H1 (cell line): ENCODE measurements around the gene HS1BP3. TPM values are rescaled to one million over a fixed set of nuclear protein-coding genes. Genes with fewer than 3 reads are reported as not detected.

Source experiments
- CTCF ChIA-PET: fragments of 300-600 bp; sonication (Branson Sonifier 250); formaldehyde crosslinking; loops from one replicate; lab custom pipeline; 2021; ENCODE audit not compliant: partially characterized antibody; lab: Charles Lee
- POLR2A ChIA-PET: fragments of 300-600 bp; sonication (Branson Sonifier 250); formaldehyde crosslinking; loops from one replicate; lab custom pipeline; 2021; ENCODE audit warnings: inconsistent platforms; ENCODE audit not compliant: partially characterized antibody; lab: Charles Lee
- DNase-seq, 2 experiments: peaks; one replicate each; pipeline versions ENCODE4 v3.0.0 to v3.0.0-alpha.2; 2010 to 2022; ENCODE audit warnings: low spot score in 2 of 2, low read depth in 1 of 2, mixed read lengths in 1 of 2
- FAIRE-seq: peaks from 2 replicates; lab custom pipeline; 2011; peaks lifted over from hg19 to GRCh38; lab: Jason Lieb, UNC
- H2AFZ ChIP-seq: 2 replicates; pipeline ENCODE4 v1.8.1; 2012; ENCODE audit warnings: low read length, inconsistent platforms
- H2AK5ac ChIP-seq: 2 replicates; pipeline ENCODE4 v1.6.1; 2013; ENCODE audit warnings: low read depth, low read length
- H2BK120ac ChIP-seq: replicated peaks from 2 replicates; pipeline ENCODE3; 2013; ENCODE audit warnings: low read depth, low read length, inconsistent platforms
- H2BK12ac ChIP-seq: 2 replicates; pipeline ENCODE4 v1.6.1; 2013; ENCODE audit warnings: low read depth, low read length
- H2BK15ac ChIP-seq: 2 replicates; pipeline ENCODE4 v1.6.1; 2013; ENCODE audit warnings: low read length
- H2BK20ac ChIP-seq: 2 replicates; pipeline ENCODE4 v1.6.1; 2013; ENCODE audit warnings: low read length
- H2BK5ac ChIP-seq: 2 replicates; pipeline ENCODE4 v1.6.1; 2013; ENCODE audit warnings: low read depth, low read length
- H3K14ac ChIP-seq: 2 replicates; pipeline ENCODE4 v1.6.1; 2013; ENCODE audit warnings: inconsistent platforms; ENCODE audit not compliant: insufficient read length
- H3K18ac ChIP-seq: 2 replicates; pipeline ENCODE4 v1.6.1; 2013; ENCODE audit warnings: low read length; ENCODE audit errors: extremely low read depth
- H3K23ac ChIP-seq: 2 replicates; pipeline ENCODE4 v1.6.1; 2013; ENCODE audit warnings: inconsistent platforms; ENCODE audit not compliant: insufficient read length
- H3K23me2 ChIP-seq: 2 replicates; pipeline ENCODE4 v1.6.1; 2013; ENCODE audit warnings: low read depth, low read length
- H3K27ac ChIP-seq: 2 replicates; pipeline ENCODE4 v1.6.1; 2011; ENCODE audit warnings: low read depth, low read length, inconsistent platforms
- H3K27me3 ChIP-seq, 4 experiments: replicated peaks in 1 of 4; 1 replicate in 1 of 4; 2 replicates in 3 of 4; pipeline versions ENCODE4 v1.6.1 to v1.8.1; 2011 to 2013; ENCODE audit warnings: low read length in 3 of 4, mild to moderate bottlenecking in 3 of 4, inconsistent platforms in 2 of 4, mixed read lengths in 2 of 4, moderate library complexity in 1 of 4; ENCODE audit not compliant: control insufficient read depth in 3 of 4, insufficient read depth in 3 of 4; ENCODE audit errors: extremely low read depth in 1 of 4
- H3K36me3 ChIP-seq, 4 experiments: 2 replicates each; pipeline versions ENCODE4 v1.6.1 to v1.8.1; 2011 to 2013; ENCODE audit warnings: mild to moderate bottlenecking in 4 of 4, low read length in 3 of 4, moderate library complexity in 2 of 4, control low read depth in 1 of 4, inconsistent platforms in 1 of 4; ENCODE audit not compliant: insufficient read depth in 4 of 4, control insufficient read depth in 2 of 4
- H3K4ac ChIP-seq: replicated peaks from 2 replicates; pipeline ENCODE3; 2013; ENCODE audit warnings: low read length, low read depth, mixed read lengths, inconsistent platforms; ENCODE audit not compliant: insufficient read length
- H3K4me1 ChIP-seq, 4 experiments: replicated peaks in 1 of 4; 1 replicate in 1 of 4; 2 replicates in 3 of 4; pipeline versions ENCODE4 v1.6.1 to v1.8.1; 2011 to 2013; ENCODE audit warnings: low read length in 3 of 4, inconsistent platforms in 2 of 4, mixed read lengths in 1 of 4; ENCODE audit not compliant: insufficient read depth in 4 of 4, control insufficient read depth in 3 of 4
- H3K4me2 ChIP-seq, 2 experiments: 2 replicates each; pipeline versions ENCODE4 v1.6.1 to v1.8.1; 2011 to 2013; ENCODE audit warnings: low read depth in 2 of 2, low read length in 2 of 2, control low read depth in 1 of 2, inconsistent platforms in 1 of 2, mild to moderate bottlenecking in 1 of 2; ENCODE audit not compliant: insufficient read depth in 1 of 2
- H3K4me3 ChIP-seq, 4 experiments: fragments of 200-600, 300-600 bp in 1 of 4; sonication (generic), shearing (Covaris generic), sonication (Bioruptor Twin) in 1 of 4; 2 replicates each; pipeline versions ENCODE4 v1.5.1 to v1.8.1; 2011 to 2016; ENCODE audit warnings: low read length in 4 of 4, low read depth in 3 of 4, control low read depth in 2 of 4, inconsistent platforms in 2 of 4, mild to moderate bottlenecking in 2 of 4, mixed read lengths in 1 of 4, moderate library complexity in 1 of 4; ENCODE audit not compliant: insufficient read depth in 2 of 4; ENCODE audit errors: extremely low read depth in 1 of 4
- H3K56ac ChIP-seq: replicated peaks from 2 replicates; pipeline ENCODE3; 2013; ENCODE audit warnings: low read depth, mild to moderate bottlenecking, mixed read lengths, low read length, inconsistent platforms; ENCODE audit not compliant: insufficient read length
- H3K79me1 ChIP-seq: 2 replicates; pipeline ENCODE4 v1.6.1; 2013; ENCODE audit warnings: low read depth, low read length, control low read depth
- H3K79me2 ChIP-seq, 2 experiments: 2 replicates each; pipeline versions ENCODE4 v1.6.1 to v1.8.1; 2012 to 2013; ENCODE audit warnings: low read length in 2 of 2, mild to moderate bottlenecking in 2 of 2, inconsistent platforms in 1 of 2; ENCODE audit not compliant: insufficient read depth in 2 of 2, control insufficient read depth in 1 of 2
- H3K9ac ChIP-seq, 4 experiments: replicated peaks in 1 of 4; 1 replicate in 1 of 4; 2 replicates in 3 of 4; pipeline versions ENCODE4 v1.6.1 to v1.8.1; 2011 to 2013; ENCODE audit warnings: low read depth in 3 of 4, low read length in 3 of 4, control low read depth in 2 of 4, mild to moderate bottlenecking in 2 of 4, moderate library complexity in 2 of 4, inconsistent platforms in 1 of 4; ENCODE audit errors: extremely low read depth in 1 of 4
- H3K9me3 ChIP-seq, 2 experiments: 2 replicates each; pipeline versions ENCODE4 v1.6.1 to v1.8.1; 2012 to 2013; ENCODE audit warnings: mild to moderate bottlenecking in 2 of 2, moderate library complexity in 2 of 2, control low read depth in 1 of 2, inconsistent platforms in 1 of 2, low read depth in 1 of 2, low read length in 1 of 2, mixed read lengths in 1 of 2; ENCODE audit not compliant: insufficient read depth in 2 of 2
- H4K20me1 ChIP-seq, 2 experiments: replicated peaks in 1 of 2; 2 replicates each; pipeline versions ENCODE3 to v1.8.1; 2011 to 2013; ENCODE audit warnings: inconsistent platforms in 2 of 2, low read length in 2 of 2, mild to moderate bottlenecking in 1 of 2; ENCODE audit not compliant: insufficient read depth in 2 of 2, control insufficient read depth in 1 of 2
- H4K5ac ChIP-seq: 2 replicates; pipeline ENCODE4 v1.6.1; 2013; ENCODE audit warnings: low read length, low read depth, mixed read lengths, inconsistent platforms; ENCODE audit not compliant: insufficient read length
- H4K8ac ChIP-seq: 2 replicates; pipeline ENCODE4 v1.8.0; 2013; ENCODE audit warnings: mild to moderate bottlenecking, moderate library complexity, low read length, inconsistent platforms; ENCODE audit not compliant: insufficient read depth; ENCODE audit errors: extremely low read depth
- H4K91ac ChIP-seq: replicated peaks from 2 replicates; pipeline ENCODE3; 2013; ENCODE audit warnings: low read length, mixed read lengths, inconsistent platforms; ENCODE audit not compliant: insufficient read length
- CEBPB ChIP-seq: IDR thresholded peaks from 2 replicates; pipeline ENCODE4 v1.6.1; 2012; ENCODE audit warnings: low read depth, low read length
- CTCF ChIP-seq, 3 experiments: IDR thresholded peaks; 1 replicate in 2 of 3; 2 replicates in 1 of 3; pipeline versions ENCODE4 v1.5.1 to v1.6.1; 2011; ENCODE audit warnings: low read length in 3 of 3, mild to moderate bottlenecking in 3 of 3, inconsistent platforms in 2 of 3, low read depth in 1 of 3, moderate library complexity in 1 of 3; ENCODE audit not compliant: insufficient read depth in 1 of 3; ENCODE audit errors: control extremely low read depth in 1 of 3
- E2F6 ChIP-seq: IDR thresholded peaks from 2 replicates; pipeline ENCODE4 v1.6.1; 2012; ENCODE audit warnings: inconsistent platforms
- EP300 ChIP-seq, 2 experiments: IDR thresholded peaks; 1 replicate in 1 of 2; 2 replicates in 1 of 2; pipeline ENCODE4 v1.6.1; 2011 to 2012; ENCODE audit warnings: low read depth in 2 of 2, low read length in 2 of 2, mild to moderate bottlenecking in 2 of 2, borderline replicate concordance in 1 of 2, inconsistent platforms in 1 of 2, moderate library complexity in 1 of 2
- GTF2F1 ChIP-seq: IDR thresholded peaks from 2 replicates; pipeline ENCODE4 v1.6.1; 2012; ENCODE audit warnings: low read depth, low read length, improper control_type of control experiment, borderline replicate concordance
- SRF ChIP-seq: IDR thresholded peaks from 2 replicates; pipeline ENCODE4 v1.6.1; 2011; ENCODE audit warnings: mild to moderate bottlenecking, low read depth, low read length, moderate library complexity
- SUZ12 ChIP-seq: fragments of 200-600 bp; sonication (generic); IDR thresholded peaks from 2 replicates; pipeline ENCODE4 v1.6.1; 2012; ENCODE audit warnings: mild to moderate bottlenecking, inconsistent platforms, low read length, moderate library complexity, mixed read lengths
- WGBS, 2 experiments: shearing (Covaris generic) in 1 of 2; methylation state at CpG; one replicate each; pipeline versions ENCODE4 v1.1.6 to v1.1.7; 2013 to 2015; ENCODE audit warnings: low lambda C conversion rate in 2 of 2, mixed read lengths in 2 of 2, inconsistent platforms in 1 of 2, low coverage in 1 of 2, missing lambda C conversion rate in 1 of 2; ENCODE audit not compliant: insufficient replicate concordance in 2 of 2, insufficient coverage in 1 of 2, insufficient read length in 1 of 2; ENCODE audit errors: extremely low coverage in 1 of 2, missing lambda C conversion rate in 1 of 2; 5-methylcytosine and 5-hydroxymethylcytosine counted together
- polyA plus RNA-seq, 7 experiments: library from polyadenylated mRNA; depleted of rRNA in 3 of 7; stranded (reverse) in 5 of 7; unstranded in 2 of 7; fragments of >200 nt in 5 of 7; fragments of 200-250 nt in 2 of 7; gene quantifications; 1 replicate in 5 of 7; 2 replicates in 1 of 7; 4 replicates in 1 of 7; pipeline versions ENCODE4 v1.2.1 to v1.2.3, GENCODE V29; 2011 to 2013; ENCODE audit warnings: missing spikeins in 2 of 7, mixed read lengths in 2 of 7
- total RNA-seq: library from RNA; stranded (reverse); fragmentation: NEBNext Ultra II Directional; extraction: Animal tissue kit (Norgen Biotek cat#: 25700); gene quantifications from 2 replicates; pipeline ENCODE4 v1.2.1, GENCODE V29; 2021

HS1BP3 gene
- total and polyA plus RNA-seq, 2 of the 8 experiments (the other 6 are each of a cell fraction or from before 2014, with no cell fraction given) = 11.1 to 11.3 TPM

- H3K79me2 ChIP-seq = no peaks in the 10 kb centered on the region
- no peak overlapping the region for H3K27ac ChIP-seq
- H3K9me3 ChIP-seq = no peaks in the 10 kb centered on the region
- no peak overlapping the region for H4K8ac ChIP-seq
- ChIA-PET POLR2A (interaction anchor here (1.2 to 2.2 kb wide), 3 partner anchors 8 to 15 kb away, joined by 3 to 8 read pairs (median 8); partner anchors contain the start of gene HS1BP3), CTCF (interaction anchor here (1.0 to 8.9 kb wide), 12 partner anchors 9 to 361 kb away, joined by 3 to 266 read pairs (median 4); partner anchors contain the start of gene HS1BP3)
- 0 out of 2 replicates have a peak overlapping the region, but pooled peaks have one; percentile 2 for H2AFZ ChIP-seq
- no peak overlapping the region for H2BK15ac ChIP-seq
- H3K14ac ChIP-seq = no peak overlapping the region
- H3K4ac ChIP-seq = no peak overlapping the region
- no peak for FAIRE-seq
- H4K20me1 ChIP-seq = peaks cover 2 to 16% of the 10 kb centered on the region in 2 experiments
- H2BK12ac ChIP-seq = peak overlapping the region; percentile 68; the same call in 1 of the 2 replicates
- H3K4me3 ChIP-seq = peak overlapping the region; percentile 40 to 76 (median 58)
- DNase-seq = peak in 1 of 2 experiments; percentile 70
- no peak overlapping the region for H4K91ac ChIP-seq
- H4K5ac ChIP-seq = no peak overlapping the region
- no peak overlapping the region for H2BK20ac ChIP-seq
- H3K27me3 ChIP-seq = peaks cover 74 to 87% (median 85%) of the 10 kb centered on the region in 4 experiments
- H3K36me3 ChIP-seq = peaks cover 0 to under 1% (median 0%) of the 10 kb centered on the region in 4 experiments; a peak in 1 of 8 replicates
- no peak overlapping the region for H2BK5ac ChIP-seq
- no peak overlapping the region for H2BK120ac ChIP-seq
- peaks cover 0 to 25% (median 9%) of the 10 kb centered on the region in 4 experiments; a peak in 6 of 7 replicates for H3K4me1 ChIP-seq
- peak overlapping the region; percentile 88 to 92 for H3K4me2 ChIP-seq
- H3K23me2 ChIP-seq = peaks cover 17% of the 10 kb centered on the region; the same call in 1 of the 2 replicates
- H3K9ac ChIP-seq = no peak overlapping the region
- no peaks in the 10 kb centered on the region for H3K79me1 ChIP-seq
- no peak overlapping the region for H3K56ac ChIP-seq
- no peak overlapping the region for H3K18ac ChIP-seq
- no peak overlapping the region for H3K23ac ChIP-seq
- no peak overlapping the region for H2AK5ac ChIP-seq
- 5% methylated on average over 45 of the region's 49 CpGs; no CpG with 5 or more reads in 1 of the 2 experiments for WGBS, 2 experiments
- TF ChIP-seq E2F6 (peak; percentile 50), EP300 (IDR thresholded peaks at IDR 0.05; ENCODE audit: borderline replicate concordance in 1 of 2, low read depth in 2 of 2, low read length in 2 of 2) (no peak), CTCF (IDR thresholded peaks at IDR 0.05; ENCODE audit: control extremely low read depth in 1 of 3, insufficient read depth in 1 of 3, low read depth in 1 of 3, low read length in 3 of 3) (no peak), SRF (no peak), GTF2F1 (no peak), SUZ12 (peak; percentile 91), CEBPB (no peak)
Measured at GRCh38 chr2:20665243-20666004, 14.5 kb upstream of the HS1BP3 start.
